ENCODE measurements around the gene ARHGEF38.

ARHGEF38 gene

DNA sequence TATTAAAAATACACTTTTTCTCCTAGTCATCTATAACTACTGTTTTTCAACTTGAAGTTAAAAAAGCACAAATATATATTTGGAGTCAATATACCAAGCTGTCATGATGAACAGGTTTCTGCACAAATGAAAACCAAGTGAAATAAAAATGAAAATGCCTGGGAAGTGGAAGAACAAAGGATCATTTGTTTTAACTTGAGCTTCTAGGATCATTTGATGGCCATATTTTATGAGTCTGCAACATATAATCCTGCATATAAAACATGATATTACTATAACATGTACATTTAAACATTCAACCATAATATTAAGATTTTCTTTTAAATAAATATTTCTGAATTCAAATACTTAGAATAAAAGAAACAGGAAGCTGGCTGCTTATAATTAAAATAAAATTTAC, 8.5 kb upstream of the ARHGEF38 start:
- no peaks in the 10 kb centered on the region for H4K20me1 ChIP-seq (ENCODE audit: control insufficient read depth, insufficient read depth, low read depth, low read length)
- no peaks in the 10 kb centered on the region for H3K79me2 ChIP-seq (ENCODE audit: control insufficient read depth, low read length)
- H3K9me3 ChIP-seq (ENCODE audit: control insufficient read depth, insufficient read depth, low read length) = no peaks in the 10 kb centered on the region
- no peak overlapping the region for H3K4me2 ChIP-seq (ENCODE audit: low read length)
- H3K4me1 ChIP-seq (ENCODE audit: control insufficient read depth, low read length) = no peaks in the 10 kb centered on the region
- peaks cover 4% of the 10 kb centered on the region; the same call in 1 of the 2 replicates for H3K27me3 ChIP-seq (ENCODE audit: control insufficient read depth, low read length)
- no peak overlapping the region for H3K4me3 ChIP-seq (ENCODE audit: low read length)
- H3F3A ChIP-seq (ENCODE audit: control insufficient read depth, insufficient read depth) = no peaks in the 10 kb centered on the region
- no peaks in the 10 kb centered on the region for H3K36me3 ChIP-seq (ENCODE audit: control insufficient read depth, low read length)
- no peak for TF ChIP-seq EZH2phosphoT487 (IDR thresholded peaks at IDR 0.05; ENCODE audit: borderline replicate concordance, low read length)
- TF ChIP-seq, protein P1, sequence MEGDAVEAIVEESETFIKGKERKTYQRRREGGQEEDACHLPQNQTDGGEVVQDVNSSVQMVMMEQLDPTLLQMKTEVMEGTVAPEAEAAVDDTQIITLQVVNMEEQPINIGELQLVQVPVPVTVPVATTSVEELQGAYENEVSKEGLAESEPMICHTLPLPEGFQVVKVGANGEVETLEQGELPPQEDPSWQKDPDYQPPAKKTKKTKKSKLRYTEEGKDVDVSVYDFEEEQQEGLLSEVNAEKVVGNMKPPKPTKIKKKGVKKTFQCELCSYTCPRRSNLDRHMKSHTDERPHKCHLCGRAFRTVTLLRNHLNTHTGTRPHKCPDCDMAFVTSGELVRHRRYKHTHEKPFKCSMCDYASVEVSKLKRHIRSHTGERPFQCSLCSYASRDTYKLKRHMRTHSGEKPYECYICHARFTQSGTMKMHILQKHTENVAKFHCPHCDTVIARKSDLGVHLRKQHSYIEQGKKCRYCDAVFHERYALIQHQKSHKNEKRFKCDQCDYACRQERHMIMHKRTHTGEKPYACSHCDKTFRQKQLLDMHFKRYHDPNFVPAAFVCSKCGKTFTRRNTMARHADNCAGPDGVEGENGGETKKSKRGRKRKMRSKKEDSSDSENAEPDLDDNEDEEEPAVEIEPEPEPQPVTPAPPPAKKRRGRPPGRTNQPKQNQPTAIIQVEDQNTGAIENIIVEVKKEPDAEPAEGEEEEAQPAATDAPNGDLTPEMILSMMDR (IDR thresholded peaks at IDR 0.05; ENCODE audit: low read depth, low read length, poor library complexity, severe bottlenecking) = no peak
- no peaks in the 10 kb centered on the region for H3K9me2 ChIP-seq (replicated peaks; ENCODE audit: control insufficient read depth, low read length)
- no peak overlapping the region for H3K27ac ChIP-seq (ENCODE audit: low read depth, low read length)

DNA sequence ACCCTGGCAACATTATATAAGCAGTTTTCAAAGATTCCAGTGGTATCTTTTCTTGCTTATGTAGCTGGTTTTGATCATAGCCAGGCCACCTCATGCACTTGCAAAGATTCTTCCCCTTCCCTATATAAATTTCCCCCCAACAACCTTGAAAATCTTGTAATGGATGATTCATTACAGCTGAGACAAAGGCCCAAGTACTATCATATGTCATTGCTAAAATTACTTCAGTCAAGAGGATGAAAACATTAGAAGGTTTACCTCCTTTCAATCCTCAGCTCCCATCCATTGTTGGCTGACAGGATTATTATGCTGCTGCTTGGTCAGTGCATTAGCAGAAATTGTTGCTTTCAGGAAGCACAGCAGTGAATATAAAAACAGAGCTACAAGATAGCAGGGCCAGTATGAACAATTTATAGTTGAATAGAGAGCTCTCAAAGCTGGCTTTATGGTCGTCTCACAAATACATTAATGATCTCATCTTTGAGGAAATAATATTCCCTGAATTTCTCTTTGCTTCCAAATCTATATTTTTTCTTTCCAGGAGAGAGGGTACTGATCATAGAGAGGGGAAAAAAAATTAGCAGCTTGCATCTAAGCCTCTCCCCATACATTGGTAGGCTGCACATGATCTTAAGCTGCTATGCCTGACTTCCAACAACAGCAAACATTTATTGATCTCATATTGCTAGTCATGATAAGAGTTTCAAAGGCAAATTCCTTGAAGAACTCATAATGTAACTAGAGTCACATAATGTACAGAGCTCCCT, 7.7 kb upstream of the ARHGEF38 start:
- no peaks in the 10 kb centered on the region for H3K79me2 ChIP-seq (ENCODE audit: control insufficient read depth, low read length)
- no peaks in the 10 kb centered on the region for H3F3A ChIP-seq (ENCODE audit: control insufficient read depth, insufficient read depth)
- no peaks in the 10 kb centered on the region for H3K9me2 ChIP-seq (replicated peaks; ENCODE audit: control insufficient read depth, low read length)
- no peaks in the 10 kb centered on the region for H3K4me1 ChIP-seq (ENCODE audit: control insufficient read depth, low read length)
- no peaks in the 10 kb centered on the region for H3K9me3 ChIP-seq (ENCODE audit: control insufficient read depth, insufficient read depth, low read length)
- H3K4me2 ChIP-seq (ENCODE audit: low read length) = no peak overlapping the region
- H3K4me3 ChIP-seq (ENCODE audit: low read length) = no peak overlapping the region
- no peak overlapping the region for H3K27ac ChIP-seq (ENCODE audit: low read depth, low read length)
- peaks cover 4% of the 10 kb centered on the region; the same call in 1 of the 2 replicates for H3K27me3 ChIP-seq (ENCODE audit: control insufficient read depth, low read length)
- TF ChIP-seq EZH2phosphoT487 (IDR thresholded peaks at IDR 0.05; ENCODE audit: borderline replicate concordance, low read length) = no peak
- TF ChIP-seq, protein P1 (IDR thresholded peaks at IDR 0.05; ENCODE audit: low read depth, low read length, poor library complexity, severe bottlenecking) = no peak
- no peaks in the 10 kb centered on the region for H4K20me1 ChIP-seq (ENCODE audit: control insufficient read depth, insufficient read depth, low read depth, low read length)
- H3K36me3 ChIP-seq (ENCODE audit: control insufficient read depth, low read length) = no peaks in the 10 kb centered on the region

DNA sequence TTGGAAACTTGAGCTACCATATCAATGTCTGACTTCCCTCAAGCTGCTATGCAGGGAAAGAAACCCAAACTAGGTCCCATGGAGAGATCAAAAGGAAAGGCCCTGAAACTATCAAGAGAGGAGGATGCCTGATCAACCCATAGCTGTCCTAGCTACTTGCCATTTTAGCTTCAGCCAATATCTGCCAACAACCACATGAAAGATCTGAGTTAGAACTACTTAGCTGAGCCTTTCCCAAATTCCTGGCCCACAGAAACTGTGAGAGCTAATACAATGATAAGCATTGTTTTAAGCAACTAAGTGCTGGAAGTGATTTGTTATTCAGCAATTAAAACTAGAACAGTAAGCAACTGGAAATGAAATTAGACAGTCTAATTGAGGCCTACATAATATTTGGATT, 6.3 kb upstream of the ARHGEF38 start:
- no peaks in the 10 kb centered on the region for H3K36me3 ChIP-seq (ENCODE audit: control insufficient read depth, low read length)
- H4K20me1 ChIP-seq (ENCODE audit: control insufficient read depth, insufficient read depth, low read depth, low read length) = no peaks in the 10 kb centered on the region
- H3K79me2 ChIP-seq (ENCODE audit: control insufficient read depth, low read length) = no peaks in the 10 kb centered on the region
- no peaks in the 10 kb centered on the region for H3F3A ChIP-seq (ENCODE audit: control insufficient read depth, insufficient read depth)
- no peaks in the 10 kb centered on the region for H3K9me3 ChIP-seq (ENCODE audit: control insufficient read depth, insufficient read depth, low read length)
- H3K27me3 ChIP-seq (ENCODE audit: control insufficient read depth, low read length) = peaks cover 4% of the 10 kb centered on the region; the same call in 1 of the 2 replicates
- H3K4me2 ChIP-seq (ENCODE audit: low read length) = no peak overlapping the region
- no peaks in the 10 kb centered on the region for H3K9me2 ChIP-seq (replicated peaks; ENCODE audit: control insufficient read depth, low read length)
- TF ChIP-seq EZH2phosphoT487 (IDR thresholded peaks at IDR 0.05; ENCODE audit: borderline replicate concordance, low read length) = no peak
- TF ChIP-seq, protein P1 (IDR thresholded peaks at IDR 0.05; ENCODE audit: low read depth, low read length, poor library complexity, severe bottlenecking) = no peak
- no peak overlapping the region for H3K27ac ChIP-seq (ENCODE audit: low read depth, low read length)
- no peak overlapping the region for H3K4me3 ChIP-seq (ENCODE audit: low read length)
- no peaks in the 10 kb centered on the region for H3K4me1 ChIP-seq (ENCODE audit: control insufficient read depth, low read length)

Measured in DOHH2 (cell line).